HL-60 (cell line): Measurements from ENCODE around the gene PPP1R3C.

Experiments used
- DNase-seq, 2 experiments: peaks; one replicate each; pipeline ENCODE4 v3.0.0-alpha.2; 2010 to 2020; ENCODE audit warnings: low read depth in 1 of 2, low spot score in 1 of 2
- H3K27ac ChIP-seq: fragments of 250-450 bp; sonication (Bioruptor Pico); replicated peaks from 2 replicates; pipeline ENCODE4 v1.5.1; 2020; ENCODE audit warnings: mild to moderate bottlenecking, moderate library complexity
- H3K27me3 ChIP-seq: fragments of 250-450 bp; sonication (Bioruptor Pico); 2 replicates; pipeline ENCODE4 v1.5.1; 2021; ENCODE audit warnings: mild to moderate bottlenecking, moderate library complexity; ENCODE audit not compliant: insufficient read depth, poor library complexity, severe bottlenecking
- H3K4me3 ChIP-seq: replicated peaks from 2 replicates; pipeline ENCODE4 v1.5.1; 2011; ENCODE audit warnings: mild to moderate bottlenecking, control low read depth, low read length; ENCODE audit not compliant: insufficient read depth
- CTCF ChIP-seq: IDR thresholded peaks from one replicate; pipeline ENCODE4 v1.5.1; 2011; ENCODE audit warnings: low read length, control low read depth, inconsistent platforms; ENCODE audit not compliant: insufficient read depth
- GABPA ChIP-seq: IDR thresholded peaks from 2 replicates; pipeline ENCODE4 v1.6.1; 2012; ENCODE audit warnings: low read depth
- POLR2AphosphoS5 ChIP-seq: IDR thresholded peaks from 2 replicates; pipeline ENCODE4 v1.6.1; 2012; ENCODE audit warnings: low read depth
- REST ChIP-seq: IDR thresholded peaks from 2 replicates; pipeline ENCODE4 v1.6.1; 2012; ENCODE audit warnings: low read depth; ENCODE audit not compliant: insufficient replicate concordance
- SPI1 ChIP-seq: IDR thresholded peaks from 2 replicates; pipeline ENCODE4 v1.6.1; 2012; ENCODE audit warnings: low read depth, mild to moderate bottlenecking, borderline replicate concordance

The PPP1R3C gene

GRCh38 chr10:91589015-91589657 lies 43.7 kb downstream of the PPP1R3C start:
- no peak for DNase-seq
- Histone ChIP-seq H3K27ac (no peak overlapping the region), H3K4me3 (no peak overlapping the region), H3K27me3 (peaks cover 2% of the 10 kb centered on the region)
- TF ChIP-seq SPI1 (no peak), CTCF (no peak), GABPA (no peak), POLR2AphosphoS5 (no peak), REST (no peak)

- TF ChIP-seq CTCF: no peak
- Histone ChIP-seq H3K27me3 (no peaks in the 10 kb centered on the region), H3K4me3 (no peak overlapping the region), H3K27ac (no peak overlapping the region)
- no peak for DNase-seq
Measured at GRCh38 chr10:91587710-91588638, 44.9 kb downstream of the PPP1R3C start.

- Histone ChIP-seq H3K27ac (no peak overlapping the region), H3K27me3 (no peaks in the 10 kb centered on the region), H3K4me3 (no peak overlapping the region)
- TF ChIP-seq SPI1 (no peak), GABPA (no peak), POLR2AphosphoS5 (no peak), CTCF (no peak), REST (no peak)
- DNase-seq: no peak
Measured at GRCh38 chr10:91582153-91582554, 50.7 kb downstream of the PPP1R3C start.
